Measurements from ENCODE around the gene SNCB. TPM values are rescaled to one million over a fixed set of nuclear protein-coding genes. Genes with fewer than 3 reads are reported as not detected.

The SNCB gene
- total and polyA plus RNA-seq, 2 experiments from 2014 or later, result 2.4 to 3.0 TPM

- H3K27me3 ChIP-seq, result no peaks in the 10 kb centered on the region
- no peak for TF ChIP-seq CTCF (IDR thresholded peaks at IDR 0.05; ENCODE audit: low read depth, low read length)
- no peak overlapping the region for H3K4me3 ChIP-seq
- no peak for DNase-seq (ENCODE audit: low read depth in 1 of 2, low spot score in 1 of 2)
- no peaks in the 10 kb centered on the region for H3K4me1 ChIP-seq (ENCODE audit: low read depth)
- no peaks in the 10 kb centered on the region for H3K9me3 ChIP-seq (ENCODE audit: low read depth)
- no peaks in the 10 kb centered on the region for H3K36me3 ChIP-seq
- H3K27ac ChIP-seq, result no peak overlapping the region
Measured at GRCh38 chr5:176659512-176659839, 29.1 kb upstream of the SNCB start.

- no peaks in the 10 kb centered on the region for H3K36me3 ChIP-seq
- H3K4me3 ChIP-seq, result no peak overlapping the region
- DNase-seq (ENCODE audit: low read depth in 1 of 2, low spot score in 1 of 2), result peak in 1 of 2 donors; percentile 47
- no peak overlapping the region for H3K27ac ChIP-seq
- H3K27me3 ChIP-seq, result no peaks in the 10 kb centered on the region
- no peaks in the 10 kb centered on the region for H3K4me1 ChIP-seq (ENCODE audit: low read depth)
- no peaks in the 10 kb centered on the region for H3K9me3 ChIP-seq (ENCODE audit: low read depth)
- TF ChIP-seq CTCF (IDR thresholded peaks at IDR 0.05; ENCODE audit: low read depth, low read length), result no peak
Measured at GRCh38 chr5:176658817-176659511, 28.6 kb upstream of the SNCB start.

GRCh38 chr5:176658007-176658599 lies 27.8 kb upstream of the SNCB start:
- Histone ChIP-seq H3K4me3 (no peak overlapping the region), H3K36me3 (peaks cover 5% of the 10 kb centered on the region), H3K9me3 (ENCODE audit: low read depth) (no peaks in the 10 kb centered on the region), H3K27me3 (no peaks in the 10 kb centered on the region), H3K27ac (no peak overlapping the region), H3K4me1 (ENCODE audit: low read depth) (no peaks in the 10 kb centered on the region)
- TF ChIP-seq CTCF (IDR thresholded peaks at IDR 0.05; ENCODE audit: low read depth, low read length), result peak; percentile 93
- peak; percentile 79 to 84 for DNase-seq (ENCODE audit: low read depth in 1 of 2, low spot score in 1 of 2)

- DNase-seq (ENCODE audit: low read depth in 1 of 2, low spot score in 1 of 2), result no peak
- Histone ChIP-seq H3K27ac (no peak overlapping the region), H3K4me1 (ENCODE audit: low read depth) (no peaks in the 10 kb centered on the region), H3K27me3 (no peaks in the 10 kb centered on the region), H3K4me3 (no peak overlapping the region), H3K9me3 (ENCODE audit: low read depth) (no peaks in the 10 kb centered on the region), H3K36me3 (peaks cover 7% of the 10 kb centered on the region)
- no peak for TF ChIP-seq CTCF (IDR thresholded peaks at IDR 0.05; ENCODE audit: low read depth, low read length)
Measured at GRCh38 chr5:176656467-176656990, 26.2 kb upstream of the SNCB start.

- Histone ChIP-seq H3K4me3 (no peak overlapping the region), H3K4me1 (ENCODE audit: low read depth) (no peaks in the 10 kb centered on the region), H3K27ac (no peak overlapping the region), H3K36me3 (peaks cover 7% of the 10 kb centered on the region), H3K9me3 (ENCODE audit: low read depth) (no peaks in the 10 kb centered on the region), H3K27me3 (no peaks in the 10 kb centered on the region)
- TF ChIP-seq CTCF (IDR thresholded peaks at IDR 0.05; ENCODE audit: low read depth, low read length), result no peak
- DNase-seq (ENCODE audit: low read depth in 1 of 2, low spot score in 1 of 2), result no peak
Measured at GRCh38 chr5:176654856-176655255, 24.5 kb upstream of the SNCB start.
